Esophagus muscularis mucosa (tissue), 3 donors: Measurements from ENCODE around the gene ZNF341.

ENCODE experiments used
- CTCF ChIP-seq, 3 experiments: fragments of 200-600 bp in 2 of 3; fragments of 450-650 bp in 1 of 3; sonication (generic) in 2 of 3; IDR thresholded peaks; one replicate each; pipeline ENCODE4 v1.5.1; 2017 to 2019; ENCODE audit warnings: antibody characterized with exemption in 3 of 3, mild to moderate bottlenecking in 2 of 3, moderate library complexity in 1 of 3
- POLR2A ChIP-seq: fragments of 450-650 bp; IDR thresholded peaks from one replicate; pipeline ENCODE4 v1.6.1; 2017; ENCODE audit warnings: antibody characterized with exemption, moderate library complexity, mild to moderate bottlenecking, low read depth

- TF ChIP-seq CTCF (IDR thresholded peaks at IDR 0.05) (no peak), POLR2A (no peak)
These were observed 52.4 kb downstream of the ZNF341 start for GRCh38 chr20:33784225-33784624.
